ENCODE results near the gene KLC1.

KLC1 gene

GRCh38 chr14:103738166-103738565 lies 109.2 kb downstream of the KLC1 start:
- no peak for DNase-seq

GRCh38 chr14:103738701-103739451 lies 109.9 kb downstream of the KLC1 start:
- DNase-seq = no peak

GRCh38 chr14:103739466-103739792 lies 110.4 kb downstream of the KLC1 start:
- DNase-seq = no peak

- no peak for DNase-seq
Measured at GRCh38 chr14:103739793-103740501, 110.9 kb downstream of the KLC1 start.

DNA sequence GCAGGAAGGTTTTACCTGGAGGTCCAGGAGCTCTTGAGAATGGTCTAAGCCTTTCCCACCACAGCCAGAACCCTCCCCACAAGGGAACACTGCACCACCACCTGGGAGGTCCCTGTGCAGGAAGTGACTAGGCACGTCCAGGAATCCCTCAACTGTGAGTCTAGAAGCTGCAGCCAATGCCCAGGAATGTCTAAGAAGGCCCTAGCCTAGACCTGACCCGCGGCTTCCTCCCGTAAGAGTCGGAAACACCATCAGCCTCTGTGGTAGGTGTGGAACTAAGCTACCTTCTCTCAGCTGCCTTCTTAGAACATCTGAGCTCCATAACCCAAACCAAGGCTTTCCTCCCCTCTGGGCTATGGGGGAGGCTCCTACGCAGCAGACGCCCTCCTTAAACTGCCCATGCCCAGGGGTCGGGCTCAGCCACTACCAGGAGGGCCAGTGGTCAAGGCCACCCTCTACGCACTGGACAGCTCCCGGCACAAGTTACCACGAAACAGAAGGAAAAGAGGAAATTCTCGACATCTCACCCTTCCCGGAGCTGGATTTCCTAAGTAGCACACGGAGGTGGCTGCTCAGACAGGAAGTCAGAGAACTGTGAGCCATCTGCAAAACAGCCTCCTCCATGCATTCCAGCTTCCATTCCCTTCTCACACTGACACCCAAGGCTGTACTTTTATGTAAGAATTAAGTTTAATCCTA lies 112.1 kb downstream of the KLC1 start:
- no peak for DNase-seq

DNA sequence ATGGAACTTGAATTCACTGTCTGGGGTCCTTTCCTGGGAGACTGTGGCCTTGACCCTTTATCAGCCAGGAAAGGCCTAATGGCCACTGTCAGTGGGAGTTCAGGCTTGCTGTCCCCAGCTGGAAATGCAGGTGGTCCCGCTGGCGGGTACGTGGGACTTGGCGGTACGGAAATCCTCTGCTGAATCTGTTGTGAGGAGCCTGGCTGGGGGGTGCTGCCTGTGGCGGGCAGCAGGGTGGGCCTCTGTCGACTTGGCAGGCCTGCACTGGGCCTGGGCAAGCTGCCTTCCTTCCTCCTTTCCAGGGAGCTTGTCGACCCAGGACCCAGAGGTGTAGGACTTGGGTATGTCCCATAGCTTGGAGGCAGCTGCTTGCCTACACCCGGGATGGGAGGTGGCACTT lies 112.9 kb downstream of the KLC1 start:
- DNase-seq = no peak

GRCh38 chr14:103742499-103743255 lies 113.7 kb downstream of the KLC1 start:
- no peak for DNase-seq

- no peak for DNase-seq
Measured at GRCh38 chr14:103743691-103744090, 114.7 kb downstream of the KLC1 start.

DNA sequence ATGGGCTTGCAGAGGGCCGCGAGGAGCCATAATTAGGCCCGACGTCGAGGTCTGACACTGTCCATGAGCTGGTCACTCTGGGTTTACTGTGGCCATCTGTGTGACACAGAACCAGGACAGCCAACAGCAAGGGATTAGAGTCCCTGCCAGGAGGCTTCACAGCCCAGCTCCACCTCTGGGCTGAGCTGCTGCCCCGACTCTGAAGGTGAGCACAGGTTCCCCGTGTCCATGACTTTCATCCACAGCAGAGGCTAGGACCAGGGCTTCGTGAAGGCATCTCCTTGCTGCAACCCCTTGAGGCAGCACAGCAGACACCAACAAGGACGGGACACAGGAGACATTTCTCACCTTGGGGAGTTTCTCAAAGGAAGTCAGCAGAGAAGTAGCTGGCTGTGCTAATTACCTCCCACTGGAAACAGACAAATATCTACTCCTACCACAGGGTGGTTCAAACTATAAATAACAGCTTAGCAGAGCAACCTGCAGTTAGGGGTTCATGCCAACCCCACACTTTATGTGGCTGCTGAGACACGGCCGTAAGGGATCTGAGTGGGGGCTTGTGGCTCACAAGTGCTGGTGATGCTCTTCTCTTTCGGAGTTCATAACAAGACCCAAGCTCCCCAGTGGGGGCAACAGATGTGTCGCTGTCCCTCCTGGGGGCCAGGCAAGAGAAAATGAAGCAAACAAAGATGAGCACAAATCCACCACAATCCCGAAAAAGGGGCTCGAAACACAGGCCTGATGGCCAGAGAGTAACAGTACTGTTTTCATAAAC lies 115.8 kb downstream of the KLC1 start:
- no peak for DNase-seq

GRCh38 chr14:103745424-103745823 lies 116.4 kb downstream of the KLC1 start:
- no peak for DNase-seq

- no peak for DNase-seq
Measured at GRCh38 chr14:103746701-103747100, 117.7 kb downstream of the KLC1 start.

DNA sequence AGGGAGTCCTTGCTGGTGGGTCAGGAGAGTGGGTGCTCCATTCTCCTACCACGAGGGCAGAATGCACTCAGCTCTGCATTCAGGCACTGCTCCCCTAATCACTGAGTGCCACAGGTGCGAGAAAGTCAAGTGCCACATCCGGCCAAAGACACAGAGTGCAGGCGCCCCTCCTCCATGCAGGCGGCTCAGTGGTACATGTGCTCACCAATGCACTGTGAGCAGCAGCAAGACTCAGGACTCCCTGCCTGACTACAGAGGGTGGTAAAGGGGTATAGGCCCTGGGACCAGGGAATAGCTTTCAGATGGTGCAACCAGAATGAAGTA lies 119.5 kb downstream of the KLC1 start:
- DNase-seq = no peak

GRCh38 chr14:103749452-103749851 lies 120.4 kb downstream of the KLC1 start:
- DNase-seq = no peak

DNA sequence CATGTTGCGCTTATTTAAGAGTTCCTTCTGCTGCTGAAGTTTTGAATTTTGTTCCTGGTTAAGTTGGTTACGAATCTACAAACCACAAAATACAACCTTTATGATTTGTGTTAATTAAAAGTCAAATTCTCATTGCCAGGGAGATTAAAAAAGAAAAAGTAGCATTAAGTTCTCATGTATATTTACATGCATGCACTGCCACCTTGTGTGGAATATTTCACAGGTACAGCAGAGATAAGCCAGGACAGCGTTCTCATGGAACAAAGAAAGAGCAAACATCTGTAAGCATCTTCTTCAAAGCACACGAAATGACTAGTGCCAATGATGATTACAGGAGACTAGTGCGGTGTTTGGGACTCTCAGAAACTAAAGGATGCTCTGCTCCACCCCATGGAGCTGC lies 120.8 kb downstream of the KLC1 start:
- no peak for DNase-seq

Measured in NCI-H2081 treated with DMSO at 0.1 percent for 48 hours (cell line).